ENCODE data around the gene TCERG1L. TPM values are rescaled to one million over a fixed set of nuclear protein-coding genes. Genes with fewer than 3 reads are reported as not detected.
"Not testable (repeated sequence)": the region's sequence is repeated elsewhere in the genome, so short reads cannot be mapped to it uniquely, and the experiment has no call there.

TCERG1L gene
- total RNA-seq, 1 donor from 2014 or later: 0.91 TPM

DNA sequence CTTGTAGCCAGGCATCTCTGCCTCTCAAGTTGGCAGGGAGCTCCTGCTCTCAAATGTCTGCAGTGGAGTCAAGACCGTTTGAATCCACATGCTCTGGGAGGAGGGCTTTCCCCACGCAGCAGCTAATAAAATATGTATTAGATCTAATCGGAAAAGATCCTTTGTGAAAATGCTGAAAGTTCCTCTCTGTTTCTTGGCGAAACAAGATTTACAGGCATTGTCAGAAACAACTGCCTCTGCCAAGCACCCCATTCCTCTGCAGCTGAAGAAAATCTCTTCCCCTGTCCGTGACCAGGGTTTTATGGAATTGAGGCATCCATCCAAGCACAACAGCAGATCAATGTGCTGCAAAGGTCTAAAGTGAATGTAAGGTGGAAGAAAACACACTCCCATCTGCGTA is 165.8 kb downstream of the TCERG1L start:
- DNase-seq (ENCODE audit: low spot score): no peak

DNA sequence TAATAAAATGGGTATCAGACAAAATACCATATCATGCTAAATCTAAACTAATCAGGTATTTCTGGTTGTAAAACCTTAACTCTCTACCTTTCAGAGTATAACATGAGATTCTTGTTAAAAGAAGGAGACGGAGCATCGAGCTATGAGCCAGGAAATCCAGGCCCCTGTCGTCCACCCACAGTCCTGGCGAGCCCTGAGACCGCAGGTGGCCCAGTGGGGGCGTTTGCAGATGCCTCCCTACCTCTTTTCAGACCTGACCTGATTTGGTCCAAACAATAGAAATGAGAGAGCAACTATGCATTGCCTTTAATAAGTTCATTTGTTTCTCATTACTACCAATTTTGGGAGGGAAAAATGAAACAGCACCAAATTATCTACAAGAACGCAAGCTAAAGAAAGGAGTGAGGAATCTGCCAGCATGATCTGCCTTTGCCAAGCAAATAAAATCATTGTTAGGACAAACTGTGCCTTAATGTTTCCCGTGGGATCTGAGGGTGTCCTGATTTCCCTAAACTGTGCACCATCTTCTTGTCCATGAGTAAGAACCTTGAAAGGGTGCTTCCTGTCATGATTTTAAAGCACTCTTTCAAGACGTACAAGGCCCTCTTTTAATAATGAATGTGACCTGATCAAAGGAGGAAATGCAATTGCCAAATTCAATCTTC is 166.7 kb downstream of the TCERG1L start:
- DNase-seq (ENCODE audit: low spot score): no peak

DNA sequence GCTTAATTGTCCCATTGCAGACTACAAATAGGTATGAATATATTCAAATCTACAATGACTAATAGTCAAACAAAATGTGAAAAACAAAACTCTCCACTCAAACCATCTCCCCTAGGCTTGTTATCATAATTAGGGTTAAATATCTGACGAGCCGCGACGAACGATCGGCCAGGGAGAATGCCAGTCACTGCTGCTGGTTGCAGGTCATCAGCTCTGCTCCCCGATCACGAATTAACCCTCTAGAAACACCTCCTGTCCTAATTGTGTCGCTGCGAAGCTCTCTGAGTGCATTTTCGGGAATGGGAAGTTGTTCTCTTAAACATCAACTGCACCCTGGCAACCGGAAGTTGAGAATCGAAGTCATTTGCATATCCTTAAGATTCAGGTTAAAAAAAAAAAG is 167.3 kb downstream of the TCERG1L start:
- DNase-seq (ENCODE audit: low spot score): no peak

DNA sequence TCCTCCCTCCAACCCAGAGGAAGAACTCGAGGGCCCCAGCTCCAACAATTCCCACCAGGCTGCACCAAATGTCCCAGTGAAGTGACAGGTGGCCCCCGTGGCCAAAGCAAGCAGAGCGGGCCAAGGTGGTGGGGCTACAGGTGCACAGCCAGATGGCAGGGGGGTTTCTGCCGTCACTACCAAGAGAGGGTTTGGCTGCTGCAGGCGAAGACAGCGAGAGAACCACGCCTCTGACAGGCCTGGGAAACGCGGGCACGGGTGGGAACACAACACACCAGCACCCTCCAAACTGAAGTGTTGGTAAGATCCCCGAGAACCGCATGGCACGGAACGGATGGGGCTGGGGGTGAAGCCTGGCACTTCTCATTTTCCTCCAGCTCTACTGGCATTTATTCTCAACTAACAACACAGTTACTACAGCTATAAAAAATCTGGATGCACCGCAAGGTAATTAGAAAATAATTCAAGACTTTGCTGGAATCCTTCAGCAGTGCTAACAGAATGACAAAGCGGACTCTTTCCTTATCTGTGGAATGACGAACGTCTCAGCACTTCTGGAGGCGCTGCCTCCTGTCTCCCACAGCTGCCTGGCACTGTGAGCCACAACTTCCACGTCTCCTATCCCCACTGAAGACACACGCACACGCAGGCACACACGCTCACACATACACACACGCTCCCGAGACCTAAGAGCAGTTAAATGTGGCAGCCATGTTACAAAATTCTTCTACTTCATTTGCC is 167.9 kb downstream of the TCERG1L start:
- no peak for DNase-seq (ENCODE audit: low spot score)

DNA sequence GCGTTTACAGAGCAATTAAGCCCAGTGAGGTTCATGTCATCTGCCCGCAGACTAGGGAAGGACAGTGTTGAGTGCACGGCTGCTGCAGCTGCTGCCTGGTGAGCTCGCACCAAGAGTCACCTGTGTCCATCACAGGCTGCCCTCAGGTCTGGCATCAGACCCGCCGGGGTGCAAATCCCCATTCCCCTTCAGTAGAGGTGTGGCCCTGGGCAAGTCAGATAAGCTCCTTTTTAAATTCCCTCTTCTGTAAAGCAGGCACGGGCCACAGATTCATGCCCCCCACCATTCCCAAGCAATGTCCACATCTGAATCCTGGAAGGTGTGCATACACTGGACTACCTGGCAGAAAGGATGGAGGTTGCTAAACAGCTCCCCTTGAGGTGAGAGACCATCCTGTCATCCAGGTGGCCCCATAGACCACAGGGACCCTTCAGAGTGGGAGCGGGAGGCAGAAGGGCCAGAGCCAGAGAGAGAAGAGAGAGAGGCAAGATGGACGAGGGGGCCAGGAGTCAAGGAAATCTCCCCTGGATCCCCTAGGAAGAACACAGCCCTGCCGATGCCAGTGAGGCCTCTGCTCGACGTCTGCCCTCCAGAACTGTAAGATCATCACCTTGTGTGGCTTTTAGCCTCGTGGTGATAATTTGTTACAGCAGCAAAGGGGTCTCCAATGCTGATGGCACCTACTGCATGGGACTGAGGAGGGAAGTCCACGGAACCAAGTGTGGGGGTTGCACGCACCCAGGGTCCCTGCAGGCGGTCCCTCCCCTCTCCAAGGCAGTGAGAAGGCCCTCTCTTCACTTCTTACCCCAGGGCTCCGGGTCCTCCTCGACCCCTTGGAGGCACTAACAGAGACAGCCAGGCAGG is 168.8 kb downstream of the TCERG1L start:
- DNase-seq (ENCODE audit: low spot score): no peak

DNA sequence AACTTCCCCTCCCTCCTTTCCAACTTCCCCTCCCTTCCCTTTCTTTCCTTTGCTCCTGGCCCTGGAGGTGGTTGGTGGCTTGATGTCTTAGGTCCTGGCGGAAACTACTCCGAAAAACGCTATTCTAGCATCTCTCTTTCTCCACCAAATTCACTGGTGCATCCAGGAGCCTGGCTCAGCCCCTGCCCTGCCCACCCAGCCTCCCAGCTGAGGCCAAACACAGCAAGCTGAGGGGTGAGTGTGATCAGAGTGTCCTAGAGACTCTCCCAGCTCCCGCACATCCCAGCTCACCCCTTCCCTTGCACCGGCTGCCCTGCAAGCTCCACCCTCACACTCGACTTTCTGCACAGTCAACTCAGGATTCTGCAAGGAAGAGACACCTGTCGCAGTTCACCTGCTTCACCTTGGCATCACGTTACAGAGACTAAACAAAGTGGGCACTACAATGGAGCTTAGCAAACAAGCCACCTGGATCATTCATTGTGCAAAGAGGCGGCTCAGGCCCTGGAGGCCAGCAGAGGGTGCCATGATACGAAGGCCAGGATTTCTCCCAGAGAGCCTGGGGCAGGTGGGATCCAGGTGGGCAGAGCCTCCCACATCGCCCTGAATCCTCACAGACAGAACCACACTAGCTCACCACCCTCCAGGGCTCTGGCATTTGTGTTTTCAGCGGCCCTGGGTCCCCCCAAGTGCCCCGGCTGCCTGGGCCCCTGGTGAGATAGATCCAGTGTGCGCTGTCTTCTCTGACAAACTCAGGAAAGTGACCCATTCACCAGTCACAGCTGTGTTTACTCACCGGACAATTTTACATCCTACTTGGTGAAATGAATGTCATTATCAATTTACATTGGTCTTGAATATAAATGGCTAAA is 169.6 kb downstream of the TCERG1L start:
- DNase-seq (ENCODE audit: low spot score): no peak

DNA sequence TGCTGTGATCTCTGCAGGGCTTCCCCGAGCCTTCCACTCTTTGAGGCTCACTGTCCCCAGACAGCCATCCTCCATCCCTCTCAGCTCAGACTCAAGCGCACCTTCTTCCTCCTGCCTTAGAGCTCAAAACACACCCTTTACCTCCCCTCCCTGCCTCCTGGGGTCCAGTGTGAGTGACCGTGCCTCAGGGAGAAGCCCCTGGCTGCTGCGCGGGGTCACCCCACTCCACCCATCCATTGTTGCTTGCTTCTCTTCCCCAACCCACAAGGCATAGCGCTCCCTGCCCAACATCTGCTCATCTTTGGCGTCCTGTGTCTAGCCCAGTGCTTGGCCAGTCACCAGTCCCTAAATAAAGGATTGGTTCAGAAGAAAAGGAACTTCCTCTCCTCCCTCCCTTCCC is 170.3 kb downstream of the TCERG1L start:
- DNase-seq (ENCODE audit: low spot score): no peak

DNA sequence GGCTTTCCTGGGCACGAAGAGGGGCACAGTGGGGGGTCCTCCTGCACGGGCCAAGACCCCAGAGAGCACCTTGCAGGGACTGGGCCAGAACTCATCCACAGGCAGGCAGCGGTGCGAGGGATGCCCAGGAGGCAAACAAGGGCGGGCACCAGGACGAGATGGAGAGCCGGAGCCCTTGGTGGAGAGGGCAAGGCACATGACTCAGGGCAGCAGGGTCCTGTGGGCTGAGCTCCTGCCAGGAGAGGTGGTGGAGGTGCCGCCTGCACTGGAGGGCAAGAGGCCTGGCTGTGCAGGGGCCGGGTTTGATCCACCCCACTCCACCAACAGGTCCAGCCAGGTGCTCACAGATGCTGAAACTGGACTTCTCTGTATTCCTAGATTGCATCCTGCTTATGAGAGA is 170.9 kb downstream of the TCERG1L start:
- no peak for DNase-seq (ENCODE audit: low spot score)

- DNase-seq (ENCODE audit: low spot score): no peak
Observed at GRCh38 chr10:131137223-131137622, 174.3 kb downstream of the TCERG1L start.

DNA sequence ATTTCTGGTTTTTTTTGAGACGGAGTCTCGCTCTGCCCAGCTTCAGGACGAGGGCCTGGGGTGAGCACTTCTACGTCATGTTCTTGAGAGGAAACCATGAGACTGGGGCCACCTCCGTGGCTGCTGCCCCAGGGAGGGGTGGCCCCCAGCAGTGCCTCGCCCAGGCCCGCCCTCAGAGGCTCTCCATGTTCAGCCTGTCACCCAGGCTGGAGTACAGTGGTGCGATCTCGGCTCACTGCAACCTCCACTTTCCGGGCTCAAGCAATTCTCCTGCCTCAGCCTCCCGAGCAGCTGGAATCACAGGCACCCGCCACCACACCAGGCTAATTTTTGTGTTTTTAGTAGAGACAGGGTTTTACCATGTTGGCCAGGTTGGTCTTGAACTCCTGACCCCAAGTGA is 175.2 kb downstream of the TCERG1L start:
- not testable (repeated sequence) for DNase-seq (ENCODE audit: low spot score)

DNA sequence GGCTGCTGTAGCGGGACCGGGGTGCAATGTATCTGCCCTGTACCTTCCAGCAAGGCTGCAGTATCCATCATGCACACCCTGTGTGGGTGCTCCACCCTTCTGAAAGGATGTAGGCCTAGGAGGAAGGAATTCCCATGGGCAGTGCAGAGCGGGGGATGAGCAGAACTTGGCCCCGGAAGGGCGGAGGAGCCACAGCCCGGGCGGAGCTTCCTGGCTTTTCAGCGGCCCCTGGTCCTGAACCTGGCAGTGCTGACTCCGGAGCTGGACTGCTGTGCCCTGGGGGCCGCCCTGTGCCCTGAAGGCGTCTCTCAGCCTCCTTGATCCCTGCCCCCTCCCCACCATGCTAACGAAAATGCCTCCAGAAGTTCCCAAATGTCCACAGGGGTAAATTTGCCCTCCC is 175.8 kb downstream of the TCERG1L start:
- no peak for DNase-seq (ENCODE audit: low spot score)

- no peak for DNase-seq (ENCODE audit: low spot score)
Observed at GRCh38 chr10:131134651-131135050, 176.9 kb downstream of the TCERG1L start.

GRCh38 chr10:131134001-131134576 is 177.4 kb downstream of the TCERG1L start:
- no peak for DNase-seq (ENCODE audit: low spot score)

- no peak for DNase-seq (ENCODE audit: low spot score)
Observed at GRCh38 chr10:131132681-131133080, 178.8 kb downstream of the TCERG1L start.

DNA sequence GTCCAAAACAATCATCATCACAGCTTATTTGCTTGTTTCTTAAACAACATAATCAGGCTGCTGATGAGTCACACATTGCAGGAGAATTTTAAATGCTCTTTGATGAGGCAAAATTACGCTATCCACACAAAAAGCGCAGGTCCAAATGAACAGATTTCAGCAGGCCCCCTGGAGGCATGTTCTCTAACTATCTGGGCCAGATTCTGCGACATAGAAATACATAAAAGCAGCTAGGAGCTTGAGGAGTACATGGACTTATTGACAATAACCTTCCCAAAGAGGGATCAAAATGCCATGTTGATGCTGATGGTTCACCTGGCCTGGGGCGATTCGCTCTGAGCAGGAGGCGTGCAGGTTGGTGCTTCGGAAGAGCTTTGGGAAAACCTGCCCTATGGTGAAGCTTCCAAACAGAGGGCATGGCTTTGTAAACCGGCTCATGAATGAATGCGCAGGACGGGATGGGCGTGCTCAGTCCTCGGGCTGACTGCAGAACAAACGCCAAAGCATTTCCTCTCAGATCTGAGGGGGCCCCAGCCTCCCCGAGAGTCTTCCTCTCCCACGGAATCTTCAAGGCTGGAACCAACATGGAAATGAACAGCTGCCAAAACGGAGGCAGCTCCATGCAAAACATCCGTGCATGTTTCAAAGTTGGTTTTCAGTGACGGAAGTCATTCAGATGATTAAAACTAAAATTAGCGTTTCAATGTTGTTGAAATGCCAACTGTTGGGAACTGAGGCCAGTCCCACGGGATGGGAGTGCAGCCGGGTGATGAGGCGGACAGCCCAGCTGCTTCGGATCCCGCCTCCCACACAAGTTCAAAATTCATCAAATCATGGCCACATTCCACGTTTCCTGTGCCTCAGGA is 179.6 kb downstream of the TCERG1L start:
- DNase-seq (ENCODE audit: low spot score): no peak

- DNase-seq (ENCODE audit: low spot score): no peak
Observed at GRCh38 chr10:131130025-131130424, 181.5 kb downstream of the TCERG1L start.

- no peak for DNase-seq (ENCODE audit: low spot score)
Observed at GRCh38 chr10:131129544-131129943, 182.0 kb downstream of the TCERG1L start.

- DNase-seq (ENCODE audit: low spot score): no peak
Observed at GRCh38 chr10:131128731-131129130, 182.8 kb downstream of the TCERG1L start.

DNA sequence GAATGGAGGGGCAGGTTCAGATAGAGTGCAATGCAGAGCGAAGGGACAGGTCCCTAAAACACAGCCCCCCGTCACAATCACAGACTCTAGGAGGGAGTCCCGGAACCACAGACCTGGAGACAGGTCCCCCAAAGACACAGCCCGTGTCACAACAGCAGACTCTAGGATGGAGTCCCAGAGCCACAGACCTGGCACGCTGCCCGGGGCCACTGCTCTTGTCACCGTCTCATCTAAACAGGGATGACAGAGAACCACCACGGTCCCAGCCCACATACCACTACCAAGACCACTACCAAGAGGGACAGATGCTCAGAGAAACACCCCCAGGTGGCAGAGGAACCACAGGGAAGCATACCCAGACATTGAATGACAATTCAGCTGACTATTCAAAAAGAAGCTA is 183.9 kb downstream of the TCERG1L start:
- no peak for DNase-seq (ENCODE audit: low spot score)

- DNase-seq (ENCODE audit: low spot score): no peak
Observed at GRCh38 chr10:131127138-131127589, 184.4 kb downstream of the TCERG1L start.
